Ascending aorta (tissue), 2 donors: ENCODE measurements around the gene HCRTR2. TPM values are rescaled to one million over a fixed set of nuclear protein-coding genes. Genes with fewer than 3 reads are reported as not detected.
A peak's percentile ranks its signal among the peaks of the same experiment; 100 is the strongest.
"Not testable (repeated sequence)": the region's sequence is repeated elsewhere in the genome, so short reads cannot be mapped to it uniquely, and the experiment has no call there.

Experiments
- DNase-seq, 2 donors: peaks; one replicate each; pipeline ENCODE4 v3.0.0-alpha.2; 2019; ENCODE audit warnings: low spot score in 2 of 2
- H3K27ac ChIP-seq, 2 donors: fragments of 200-600 bp; sonication (generic); one replicate each; pipeline ENCODE4 v1.5.1; 2016 to 2017; ENCODE audit warnings: mild to moderate bottlenecking in 1 of 2
- H3K27me3 ChIP-seq: fragments of 200-600 bp; sonication (generic); one replicate; pipeline ENCODE4 v1.5.1; 2017
- H3K36me3 ChIP-seq, 2 donors: fragments of 200-600 bp; sonication (generic); one replicate each; pipeline ENCODE4 v1.5.1; 2016
- H3K4me1 ChIP-seq, 2 donors: fragments of 200-600 bp; sonication (generic); one replicate each; pipeline ENCODE4 v1.5.1; 2016 to 2017; ENCODE audit warnings: mild to moderate bottlenecking in 1 of 2
- H3K4me3 ChIP-seq, 2 donors: fragments of 200-600 bp; sonication (generic); one replicate each; pipeline ENCODE4 v1.5.1; 2016 to 2017; ENCODE audit warnings: mild to moderate bottlenecking in 1 of 2
- H3K9me3 ChIP-seq, 2 donors: fragments of 200-600 bp; sonication (generic); one replicate each; pipeline ENCODE4 v1.5.1; 2016
- intact Hi-C: fragments of 100-400 bp; cut with DNase I; formaldehyde crosslinking; loops from one replicate; pipeline ENCODE4 v1.15.1; 2023
- total RNA-seq: library from RNA; depleted of rRNA; stranded (reverse); fragments of >200 nt; gene quantifications from one replicate; pipeline ENCODE4 v1.1.0, GENCODE V29; 2016
- TF ChIP-seq, protein P1 (sequence below), 3 experiments: fragments of 200-600 bp in 2 of 3; fragments of 450-650 bp in 1 of 3; sonication (generic) in 2 of 3; IDR thresholded peaks; one replicate each; pipeline ENCODE4 v1.5.1; 2016 to 2019; ENCODE audit warnings: antibody characterized with exemption in 3 of 3, mild to moderate bottlenecking in 1 of 3, moderate library complexity in 1 of 3

The HCRTR2 gene
- total RNA-seq, 1 donor from 2014 or later = not detected

GRCh38 chr6:55141611-55142010 is 32.7 kb upstream of the HCRTR2 start:
- H3K36me3 ChIP-seq = no peaks in the 10 kb centered on the region
- H3K4me1 ChIP-seq = no peaks in the 10 kb centered on the region
- intact Hi-C loops = no loop called here
- TF ChIP-seq, protein P1, sequence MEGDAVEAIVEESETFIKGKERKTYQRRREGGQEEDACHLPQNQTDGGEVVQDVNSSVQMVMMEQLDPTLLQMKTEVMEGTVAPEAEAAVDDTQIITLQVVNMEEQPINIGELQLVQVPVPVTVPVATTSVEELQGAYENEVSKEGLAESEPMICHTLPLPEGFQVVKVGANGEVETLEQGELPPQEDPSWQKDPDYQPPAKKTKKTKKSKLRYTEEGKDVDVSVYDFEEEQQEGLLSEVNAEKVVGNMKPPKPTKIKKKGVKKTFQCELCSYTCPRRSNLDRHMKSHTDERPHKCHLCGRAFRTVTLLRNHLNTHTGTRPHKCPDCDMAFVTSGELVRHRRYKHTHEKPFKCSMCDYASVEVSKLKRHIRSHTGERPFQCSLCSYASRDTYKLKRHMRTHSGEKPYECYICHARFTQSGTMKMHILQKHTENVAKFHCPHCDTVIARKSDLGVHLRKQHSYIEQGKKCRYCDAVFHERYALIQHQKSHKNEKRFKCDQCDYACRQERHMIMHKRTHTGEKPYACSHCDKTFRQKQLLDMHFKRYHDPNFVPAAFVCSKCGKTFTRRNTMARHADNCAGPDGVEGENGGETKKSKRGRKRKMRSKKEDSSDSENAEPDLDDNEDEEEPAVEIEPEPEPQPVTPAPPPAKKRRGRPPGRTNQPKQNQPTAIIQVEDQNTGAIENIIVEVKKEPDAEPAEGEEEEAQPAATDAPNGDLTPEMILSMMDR (IDR thresholded peaks at IDR 0.05) = no peak
- H3K4me3 ChIP-seq = no peak overlapping the region
- DNase-seq = no peak
- H3K27me3 ChIP-seq = no peaks in the 10 kb centered on the region
- no peak overlapping the region for H3K27ac ChIP-seq
- H3K9me3 ChIP-seq = no peaks in the 10 kb centered on the region

DNA sequence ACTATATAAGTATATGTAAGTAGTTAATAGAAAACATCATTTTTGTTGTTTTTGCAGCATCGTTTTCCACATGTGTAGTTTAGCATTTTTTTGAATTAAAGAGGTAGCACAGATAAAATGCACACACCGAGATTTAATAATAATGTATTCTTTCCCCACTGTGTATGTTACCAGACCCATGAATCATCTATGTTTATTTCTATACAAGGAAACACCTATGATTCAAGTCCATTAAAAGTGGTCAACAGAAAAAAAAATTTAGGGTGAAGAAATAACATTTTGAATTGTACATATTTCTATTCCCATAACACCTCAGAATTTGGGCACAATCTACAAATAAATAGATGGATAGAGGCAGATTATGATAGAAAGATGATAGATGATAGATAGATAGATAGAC is 31.7 kb upstream of the HCRTR2 start:
- intact Hi-C loops = no loop called here
- no peaks in the 10 kb centered on the region for H3K4me1 ChIP-seq
- H3K27me3 ChIP-seq = no peaks in the 10 kb centered on the region
- no peak for DNase-seq
- TF ChIP-seq, protein P1 (IDR thresholded peaks at IDR 0.05) = no peak
- H3K9me3 ChIP-seq = no peaks in the 10 kb centered on the region
- no peak overlapping the region for H3K4me3 ChIP-seq
- H3K36me3 ChIP-seq = no peaks in the 10 kb centered on the region
- H3K27ac ChIP-seq = no peak overlapping the region

- Histone ChIP-seq H3K4me1 (no peaks in the 10 kb centered on the region), H3K36me3 (no peaks in the 10 kb centered on the region), H3K27me3 (no peaks in the 10 kb centered on the region), H3K27ac (no peak overlapping the region), H3K9me3 (peaks cover 0 to 5% of the 10 kb centered on the region in 2 donors), H3K4me3 (no peak overlapping the region)
- intact Hi-C loops = no loop called here
- TF ChIP-seq, protein P1 (IDR thresholded peaks at IDR 0.05) = no peak
- DNase-seq = no peak
Measured at GRCh38 chr6:55153284-55153683, 21.0 kb upstream of the HCRTR2 start.

DNA sequence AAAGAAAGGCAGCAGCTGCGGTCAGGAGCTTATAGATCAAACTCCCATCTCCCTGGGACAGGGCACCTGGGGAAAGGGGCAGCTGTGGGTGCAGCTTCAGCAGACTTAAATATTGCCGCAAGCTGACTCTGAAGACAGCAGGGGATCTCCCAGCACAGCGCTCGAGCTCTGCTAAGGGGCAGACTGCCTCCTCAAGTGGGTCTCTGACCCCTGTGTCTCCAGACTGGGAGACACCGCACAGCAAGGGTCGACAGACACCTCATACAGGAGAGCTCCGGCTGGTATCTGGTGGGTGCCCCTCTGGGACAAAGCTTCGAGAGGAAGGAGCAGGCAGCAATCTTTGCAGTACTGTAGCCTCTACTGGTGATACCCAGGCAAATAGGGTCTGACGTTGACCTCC is 15.5 kb upstream of the HCRTR2 start:
- H3K9me3 ChIP-seq, H3K4me3 ChIP-seq, H3K27me3 ChIP-seq, DNase-seq, H3K27ac ChIP-seq, intact Hi-C loops, H3K36me3 ChIP-seq, H3K4me1 ChIP-seq: not testable (repeated sequence)

DNA sequence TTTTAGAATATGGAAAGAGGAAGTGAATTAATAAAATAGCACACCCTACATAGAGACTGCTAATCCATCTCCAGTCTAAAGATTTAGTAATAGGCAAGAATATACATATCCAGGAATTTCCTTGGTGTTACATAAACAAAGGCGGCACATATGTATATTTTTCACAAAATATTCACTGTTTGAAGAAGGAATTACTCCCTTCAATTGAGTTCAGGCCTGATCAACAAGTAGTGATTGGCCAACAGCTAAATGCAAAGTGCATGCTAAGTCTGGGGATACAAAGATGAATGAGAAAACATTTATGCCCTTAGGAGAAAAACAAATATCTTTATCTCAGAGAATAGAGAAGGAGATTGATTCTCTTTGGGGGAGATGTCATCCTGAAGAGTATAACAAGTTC is 6.5 kb upstream of the HCRTR2 start:
- Histone ChIP-seq H3K27ac (no peak overlapping the region), H3K27me3 (no peaks in the 10 kb centered on the region), H3K9me3 (no peaks in the 10 kb centered on the region), H3K4me1 (no peaks in the 10 kb centered on the region), H3K4me3 (no peak overlapping the region), H3K36me3 (no peaks in the 10 kb centered on the region)
- DNase-seq = no peak
- intact Hi-C loops = no loop called here
- TF ChIP-seq, protein P1 (IDR thresholded peaks at IDR 0.05) = no peak

- H3K4me1 ChIP-seq = no peaks in the 10 kb centered on the region
- intact Hi-C loops = no loop called here
- TF ChIP-seq, protein P1 (IDR thresholded peaks at IDR 0.05) = no peak
- no peaks in the 10 kb centered on the region for H3K36me3 ChIP-seq
- H3K27ac ChIP-seq = no peak overlapping the region
- H3K4me3 ChIP-seq = peak overlapping the region in 1 of 2 donors; percentile 33
- H3K9me3 ChIP-seq = no peaks in the 10 kb centered on the region
- no peaks in the 10 kb centered on the region for H3K27me3 ChIP-seq
- DNase-seq = no peak
Measured at GRCh38 chr6:55175078-55176049, 1.0 kb downstream of the HCRTR2 start.
